Measurements from ENCODE around the gene SYNE3. TPM values are rescaled to one million over a fixed set of nuclear protein-coding genes. Genes with fewer than 3 reads are reported as not detected.

Gene SYNE3
- total and polyA plus RNA-seq, 2 of the 8 experiments (the other 6 are each of a cell fraction or from before 2014, with no cell fraction given) = under 0.01 TPM; not detected in 1

DNA sequence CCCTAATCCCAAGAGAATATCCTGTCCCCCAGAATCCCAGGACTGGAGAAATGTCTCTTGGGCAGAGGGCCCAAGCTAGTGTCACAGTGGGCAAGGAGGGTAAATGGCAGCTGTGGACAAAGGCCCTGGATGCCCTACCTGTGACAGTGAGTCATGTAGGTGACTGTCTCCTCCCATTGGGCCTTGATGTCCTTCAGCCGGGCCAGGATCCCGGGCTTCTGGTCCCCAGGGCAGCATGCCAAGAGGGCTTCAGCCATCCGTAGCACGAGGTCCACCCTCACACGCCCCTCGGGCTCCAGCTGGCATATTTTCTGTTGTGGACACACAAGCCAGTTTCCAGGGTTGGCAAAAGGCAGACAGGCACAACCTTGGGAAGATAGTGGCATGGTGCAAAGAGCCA lies 48.8 kb downstream of the SYNE3 start:
- TF ChIP-seq RBBP5 (IDR thresholded peaks at IDR 0.05; ENCODE audit: borderline replicate concordance, low read depth, low read length) (no peak), HDAC2 (IDR thresholded peaks at IDR 0.05; ENCODE audit: borderline replicate concordance in 1 of 2, low read depth in 2 of 2, low read length in 2 of 2) (no peak)
- CTCF ChIA-PET (ENCODE audit: partially characterized antibody) = interaction anchor here (2.4 to 2.8 kb wide), 2 partner anchors 15 to 59 kb away, joined by 12 to 17 read pairs; no protein-coding TSS in a partner anchor
- 88% methylated on average over 6 of the region's 6 CpGs; no CpG with 5 or more reads in 1 of the 2 experiments for WGBS, 2 experiments (ENCODE audit: extremely low coverage in 1 of 2, insufficient coverage in 1 of 2, insufficient read length in 1 of 2, insufficient replicate concordance in 2 of 2, low coverage in 1 of 2, low lambda C conversion rate in 2 of 2, missing lambda C conversion rate in 1 of 2)
- no peaks in the 10 kb centered on the region for H3K27me3 ChIP-seq (replicated peaks in 1 of 4; ENCODE audit: control insufficient read depth in 3 of 4, extremely low read depth in 1 of 4, insufficient read depth in 3 of 4, low read length in 3 of 4)
- H3K23ac ChIP-seq (ENCODE audit: insufficient read length) = no peak overlapping the region
- H3K36me3 ChIP-seq (ENCODE audit: control insufficient read depth in 2 of 4, insufficient read depth in 4 of 4, low read length in 3 of 4) = no peaks in the 10 kb centered on the region
- no peaks in the 10 kb centered on the region for H3K9me3 ChIP-seq (ENCODE audit: insufficient read depth in 2 of 2, low read depth in 1 of 2, low read length in 1 of 2)
- no peak overlapping the region for H3K4me2 ChIP-seq (ENCODE audit: insufficient read depth in 1 of 2, low read depth in 2 of 2, low read length in 2 of 2)
- FAIRE-seq (no peak), DNase-seq (ENCODE audit: low read depth in 1 of 2, low spot score in 2 of 2) (no peak)
- no peak overlapping the region for H3K9ac ChIP-seq (replicated peaks in 1 of 4; ENCODE audit: extremely low read depth in 1 of 4, low read depth in 3 of 4, low read length in 3 of 4)
- H3K4me1 ChIP-seq (replicated peaks in 1 of 4; ENCODE audit: control insufficient read depth in 3 of 4, insufficient read depth in 4 of 4, low read length in 3 of 4) = no peaks in the 10 kb centered on the region
- peaks cover 8% of the 10 kb centered on the region; the same call in 1 of the 2 replicates for H3K23me2 ChIP-seq (ENCODE audit: low read depth, low read length)
- no peak overlapping the region for H3K56ac ChIP-seq (replicated peaks; ENCODE audit: insufficient read length, low read depth, low read length)
- no peak overlapping the region for H2BK15ac ChIP-seq (ENCODE audit: low read length)
- no peak overlapping the region for H2BK120ac ChIP-seq (replicated peaks; ENCODE audit: low read depth, low read length)
- no peak overlapping the region for H3K4ac ChIP-seq (replicated peaks; ENCODE audit: insufficient read length, low read depth, low read length)
- H3K18ac ChIP-seq (ENCODE audit: extremely low read depth, low read length) = no peak overlapping the region
- no peaks in the 10 kb centered on the region for H4K20me1 ChIP-seq (replicated peaks in 1 of 2; ENCODE audit: control insufficient read depth in 1 of 2, insufficient read depth in 2 of 2, low read length in 2 of 2)
- H2AFZ ChIP-seq (ENCODE audit: low read length) = no peak overlapping the region
- POLR2A ChIA-PET (ENCODE audit: partially characterized antibody) = no interaction called here
- no peak overlapping the region for H4K91ac ChIP-seq (replicated peaks; ENCODE audit: insufficient read length, low read length)
- H2BK5ac ChIP-seq (ENCODE audit: low read depth, low read length) = no peak overlapping the region
- no peak overlapping the region for H2BK12ac ChIP-seq (ENCODE audit: low read depth, low read length)
- no peak overlapping the region for H4K5ac ChIP-seq (ENCODE audit: insufficient read length, low read depth, low read length)
- H3K79me2 ChIP-seq (ENCODE audit: control insufficient read depth in 1 of 2, insufficient read depth in 2 of 2, low read length in 2 of 2) = no peaks in the 10 kb centered on the region
- no peak overlapping the region for H4K8ac ChIP-seq (ENCODE audit: extremely low read depth, insufficient read depth, low read length)
- no peak overlapping the region for H3K27ac ChIP-seq (ENCODE audit: low read depth, low read length)
- no peak overlapping the region for H3K14ac ChIP-seq (ENCODE audit: insufficient read length)
- no peak overlapping the region for H2AK5ac ChIP-seq (ENCODE audit: low read depth, low read length)
- H2BK20ac ChIP-seq (ENCODE audit: low read length) = no peak overlapping the region
- H3K4me3 ChIP-seq (ENCODE audit: extremely low read depth in 1 of 4, insufficient read depth in 2 of 4, low read depth in 3 of 4, low read length in 4 of 4) = no peak overlapping the region
- no peaks in the 10 kb centered on the region; the same call in 1 of the 2 replicates for H3K79me1 ChIP-seq (ENCODE audit: low read depth, low read length)

Data from H1 (cell line).